GM23248 (cell line): Measurements from ENCODE around the gene APOL1. TPM values are rescaled to one million over a fixed set of nuclear protein-coding genes. Genes with fewer than 3 reads are reported as not detected.
"Not testable (repeated sequence)": the region's sequence is repeated elsewhere in the genome, so short reads cannot be mapped to it uniquely, and the experiment has no call there.

Experiments used
- DNase-seq: peaks from one replicate; pipeline ENCODE4 v3.0.0-alpha.2; 2015
- H2AFZ ChIP-seq: fragments of 200-600 bp; sonication (generic); 2 replicates; pipeline ENCODE4 v1.6.1; 2016; ENCODE audit warnings: antibody characterized with exemption
- H3F3A ChIP-seq: fragments of 200-600 bp; sonication (generic); 2 replicates; pipeline ENCODE4 v1.6.1; 2016; ENCODE audit warnings: mild to moderate bottlenecking, antibody characterized with exemption, mixed run types; ENCODE audit not compliant: insufficient read depth
- H3K27ac ChIP-seq: fragments of 200-600 bp; sonication (generic); 2 replicates; pipeline ENCODE4 v1.5.1; 2016; ENCODE audit warnings: mild to moderate bottlenecking
- H3K27me3 ChIP-seq: fragments of 200-600 bp; sonication (generic); replicated peaks from 2 replicates; pipeline ENCODE4 v1.6.1; 2016; ENCODE audit warnings: mild to moderate bottlenecking; ENCODE audit not compliant: insufficient read depth
- H3K36me3 ChIP-seq: fragments of 200-600 bp; sonication (generic); 2 replicates; pipeline ENCODE4 v1.6.1; 2016; ENCODE audit warnings: low read depth, mild to moderate bottlenecking
- H3K4me1 ChIP-seq: fragments of 200-600 bp; sonication (generic); 2 replicates; pipeline ENCODE4 v1.6.1; 2016; ENCODE audit warnings: mild to moderate bottlenecking; ENCODE audit not compliant: insufficient read depth
- H3K4me2 ChIP-seq: fragments of 200-600 bp; sonication (generic); one replicate; pipeline ENCODE4 v1.6.1; 2016; ENCODE audit warnings: mild to moderate bottlenecking; ENCODE audit not compliant: unreplicated experiment
- H3K4me3 ChIP-seq: fragments of 200-600 bp; sonication (generic); 2 replicates; pipeline ENCODE4 v1.5.1; 2016; ENCODE audit warnings: mild to moderate bottlenecking
- H3K79me2 ChIP-seq: fragments of 200-600 bp; sonication (generic); 2 replicates; pipeline ENCODE4 v1.6.1; 2016; ENCODE audit warnings: mild to moderate bottlenecking; ENCODE audit not compliant: insufficient read depth
- H3K9ac ChIP-seq: fragments of 200-600 bp; sonication (generic); 2 replicates; pipeline ENCODE4 v1.6.1; 2016; ENCODE audit warnings: mild to moderate bottlenecking
- H3K9me2 ChIP-seq: fragments of 200-600 bp; sonication (generic); 2 replicates; pipeline ENCODE4 v1.6.1; 2016; ENCODE audit warnings: mixed run types, mild to moderate bottlenecking, moderate library complexity; ENCODE audit not compliant: insufficient read depth
- H3K9me3 ChIP-seq: fragments of 200-600 bp; sonication (generic); one replicate; pipeline ENCODE4 v1.6.1; 2017; ENCODE audit warnings: low read depth
- H4K20me1 ChIP-seq: fragments of 200-600 bp; sonication (generic); 2 replicates; pipeline ENCODE4 v1.6.0; 2016; ENCODE audit not compliant: insufficient read depth
- EZH2 ChIP-seq: fragments of 200-600 bp; sonication (generic); IDR thresholded peaks from 2 replicates; pipeline ENCODE4 v1.6.1; 2018; ENCODE audit warnings: antibody characterized with exemption, mild to moderate bottlenecking; ENCODE audit not compliant: insufficient read depth, poor library complexity, severe bottlenecking
- EZH2phosphoT487 ChIP-seq: fragments of 200-600 bp; sonication (generic); IDR thresholded peaks from 2 replicates; pipeline ENCODE4 v1.6.1; 2018; ENCODE audit warnings: antibody characterized with exemption, moderate library complexity, mild to moderate bottlenecking, low read depth; ENCODE audit not compliant: insufficient read depth
- WGBS, 2 experiments: methylation state at CpG; one replicate each; pipeline ENCODE4 v1.1.6; 2015 to 2017; ENCODE audit warnings: low lambda C conversion rate in 2 of 2, low coverage in 1 of 2; ENCODE audit errors: missing lambda C conversion rate in 2 of 2; 5-methylcytosine and 5-hydroxymethylcytosine counted together
- in situ Hi-C: fragments of 300-500 bp; cut with MboI; formaldehyde crosslinking; loops from 2 replicates; pipeline ENCODE4 v1.15.0; 2020
- polyA plus RNA-seq: library from polyadenylated mRNA; unstranded; fragments of >200 nt; fragmentation: Nextera tagmentation; extraction: Ambion mirVana; gene quantifications from 2 replicates; pipeline ENCODE4 v1.2.1, GENCODE V29; 2016
- total RNA-seq: library from RNA; depleted of rRNA; stranded (reverse); fragments of >200 nt; shearing (Covaris generic); gene quantifications from 2 replicates; pipeline ENCODE4 v1.2.3, GENCODE V29; 2014

APOL1 gene
- total and polyA plus RNA-seq, 2 experiments from 2014 or later = 8.3 to 12.8 TPM

DNA sequence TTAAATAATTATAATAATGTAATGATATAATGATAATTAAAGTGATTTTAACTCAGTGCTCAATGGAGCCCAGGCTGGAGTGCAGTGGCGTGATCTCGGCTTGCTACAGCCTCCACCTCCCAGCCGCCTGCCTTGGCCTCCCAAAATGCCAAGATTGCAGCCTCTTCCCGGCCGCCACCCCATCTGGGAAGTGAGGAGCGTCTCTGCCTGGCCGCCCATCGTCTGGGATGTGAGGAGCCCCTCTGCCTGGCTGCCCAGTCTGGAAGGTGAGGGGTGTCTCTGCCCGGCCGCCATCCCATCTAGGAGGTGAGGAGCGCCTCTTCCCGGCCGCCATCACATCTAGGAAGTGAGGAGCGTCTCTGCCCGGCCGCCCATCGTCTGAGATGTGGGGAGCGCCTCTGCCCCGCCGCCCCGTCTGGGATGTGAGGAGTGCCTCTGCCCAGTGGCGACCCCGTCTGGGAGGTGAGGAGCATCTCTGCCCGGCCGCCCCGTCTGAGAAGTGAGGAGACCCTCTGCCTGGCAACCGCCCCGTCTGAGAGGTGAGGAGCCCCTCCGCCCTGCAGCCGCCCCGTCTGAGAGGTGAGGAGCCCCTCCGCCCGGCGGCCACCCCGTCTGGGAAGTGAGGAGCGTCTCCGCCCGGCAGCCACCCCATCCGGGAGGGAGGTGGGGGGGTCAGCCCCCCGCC is 37.6 kb downstream of the APOL1 start:
- H4K20me1 ChIP-seq, H3K27me3 ChIP-seq, H3K9me3 ChIP-seq, H3K4me3 ChIP-seq, H2AFZ ChIP-seq, H3K27ac ChIP-seq, H3K4me1 ChIP-seq, in situ Hi-C loops, H3K9ac ChIP-seq, H3K4me2 ChIP-seq, DNase-seq, H3K9me2 ChIP-seq: not testable (repeated sequence)
- Histone ChIP-seq H3K79me2 (peaks cover 39% of the 10 kb centered on the region), H3F3A (peaks cover 60% of the 10 kb centered on the region), H3K36me3 (peaks cover 75% of the 10 kb centered on the region)
- WGBS, 2 experiments = 89 to 94% methylated on average over 8 to 22 of the region's 40 CpGs

- Histone ChIP-seq H2AFZ (no peak overlapping the region), H3K4me3 (no peak overlapping the region), H3K79me2 (peaks cover 48% of the 10 kb centered on the region), H3K4me2 (no peak overlapping the region), H3K4me1 (no peaks in the 10 kb centered on the region), H3K9me2 (no peaks in the 10 kb centered on the region), H3K9ac (no peak overlapping the region), H3K27me3 (no peaks in the 10 kb centered on the region), H3K9me3 (no peaks in the 10 kb centered on the region), H3F3A (peaks cover 59% of the 10 kb centered on the region), H3K27ac (no peak overlapping the region), H3K36me3 (peaks cover 77% of the 10 kb centered on the region), H4K20me1 (no peaks in the 10 kb centered on the region; the same call in 1 of the 2 replicates)
- 93 to 97% methylated on average over 23 to 29 of the region's 29 CpGs for WGBS, 2 experiments
- in situ Hi-C loops = no loop called here
- no peak for DNase-seq
- TF ChIP-seq EZH2 (no peak), EZH2phosphoT487 (no peak)
Observed at GRCh38 chr22:36291831-36292740, 39.2 kb downstream of the APOL1 start.

DNA sequence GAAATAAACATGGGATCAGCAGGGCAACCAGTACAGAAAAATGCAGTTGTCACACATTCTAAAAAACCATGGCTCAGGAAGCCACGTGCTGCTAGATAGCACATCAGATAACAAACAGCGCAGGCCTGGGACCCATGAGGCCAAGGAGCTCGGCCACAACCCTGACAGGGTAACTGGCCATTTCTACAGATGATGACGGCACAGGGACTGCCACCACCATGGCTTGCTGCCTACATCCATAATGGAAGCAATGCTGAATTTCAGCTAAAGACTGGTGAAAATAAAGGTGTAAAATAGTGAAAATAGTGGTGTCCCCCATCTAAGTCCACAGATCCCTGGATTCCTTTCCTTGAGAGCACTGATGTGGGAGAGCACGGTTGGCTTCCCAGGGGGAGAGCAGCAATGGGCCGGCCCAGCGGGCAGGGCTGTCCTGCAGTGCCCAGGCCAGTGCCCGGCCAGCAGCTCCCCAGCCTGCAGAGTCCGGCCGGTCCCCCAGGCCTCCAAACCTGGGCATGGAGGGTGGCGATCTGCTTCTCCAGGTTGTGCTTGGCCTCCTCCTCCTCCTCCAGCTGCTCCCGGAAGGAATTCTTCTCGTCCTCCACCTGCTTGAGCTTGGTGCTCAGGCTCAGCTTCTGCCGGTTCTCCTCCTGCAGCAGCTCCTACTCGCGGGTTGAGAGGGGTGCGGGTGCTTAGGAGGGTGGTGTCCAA is 40.0 kb downstream of the APOL1 start:
- Histone ChIP-seq H3K27ac (no peak overlapping the region), H3K9ac (no peak overlapping the region), H3K79me2 (peaks cover 53% of the 10 kb centered on the region), H3K36me3 (peaks cover 77% of the 10 kb centered on the region), H4K20me1 (no peaks in the 10 kb centered on the region; the same call in 1 of the 2 replicates), H3K4me3 (no peak overlapping the region), H3K9me2 (no peaks in the 10 kb centered on the region), H3F3A (peaks cover 50% of the 10 kb centered on the region), H2AFZ (no peak overlapping the region), H3K9me3 (no peaks in the 10 kb centered on the region), H3K4me1 (no peaks in the 10 kb centered on the region), H3K27me3 (no peaks in the 10 kb centered on the region), H3K4me2 (no peak overlapping the region)
- in situ Hi-C loops = no loop called here
- no peak for DNase-seq
- WGBS, 2 experiments = 96% methylated on average over 17 of the region's 17 CpGs
- TF ChIP-seq EZH2phosphoT487 (no peak), EZH2 (no peak)

DNA sequence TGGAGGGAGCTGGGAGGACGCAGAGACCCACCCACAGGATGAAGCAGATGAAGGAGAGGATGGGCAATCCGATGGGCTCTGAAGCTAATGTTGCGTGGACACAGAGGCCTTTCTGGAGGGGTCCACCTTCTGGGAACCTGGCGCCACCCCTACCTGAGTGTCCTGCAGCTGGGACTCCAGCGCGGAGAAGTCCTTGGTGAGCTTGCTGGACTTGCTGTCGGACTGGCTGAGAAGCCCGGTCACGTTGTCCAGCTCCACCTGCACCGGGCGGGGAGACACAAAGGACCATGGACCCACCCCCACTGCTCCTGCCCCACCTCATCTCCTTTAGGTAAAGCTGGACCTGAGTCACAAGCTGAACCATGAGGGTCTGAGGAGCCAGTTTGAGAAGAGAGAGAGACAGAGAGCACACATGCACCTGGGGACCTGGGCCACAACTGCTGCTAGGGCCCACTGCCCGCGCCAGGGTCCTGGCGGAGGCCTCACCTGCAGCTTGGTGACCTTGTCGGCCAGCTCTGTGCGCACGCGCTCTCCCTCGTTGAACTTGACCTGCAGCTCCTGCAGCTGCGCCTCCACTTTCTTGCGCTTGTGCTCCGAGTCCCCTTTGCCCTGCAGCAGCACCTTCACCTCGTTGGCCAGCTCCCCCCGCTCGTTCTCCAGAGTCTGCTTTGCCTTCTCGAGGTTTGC is 40.8 kb downstream of the APOL1 start:
- H3K4me3 ChIP-seq = no peak overlapping the region
- peaks cover 49% of the 10 kb centered on the region for H3F3A ChIP-seq
- no peak overlapping the region for H3K27ac ChIP-seq
- no peak overlapping the region for H3K4me2 ChIP-seq
- H4K20me1 ChIP-seq = no peaks in the 10 kb centered on the region; the same call in 1 of the 2 replicates
- H2AFZ ChIP-seq = no peak overlapping the region
- TF ChIP-seq EZH2 = no peak
- no peak for TF ChIP-seq EZH2phosphoT487
- H3K9ac ChIP-seq = no peak overlapping the region
- H3K9me2 ChIP-seq = no peaks in the 10 kb centered on the region
- in situ Hi-C loops = no loop called here
- peaks cover 60% of the 10 kb centered on the region for H3K79me2 ChIP-seq
- WGBS, 2 experiments = 93 to 97% methylated on average over 24 to 26 of the region's 26 CpGs
- H3K36me3 ChIP-seq = peaks cover 77% of the 10 kb centered on the region
- DNase-seq = no peak
- no peaks in the 10 kb centered on the region for H3K4me1 ChIP-seq
- H3K9me3 ChIP-seq = no peaks in the 10 kb centered on the region
- H3K27me3 ChIP-seq = no peaks in the 10 kb centered on the region
